ENCODE data around the gene MICAL3. TPM values are rescaled to one million over a fixed set of nuclear protein-coding genes. Genes with fewer than 3 reads are reported as not detected.
A peak's percentile ranks its signal among the peaks of the same experiment; 100 is the strongest.

MICAL3 gene
- polyA plus RNA-seq, 3 donors from 2014 or later = 1.1 to 2.3 TPM; not detected in 1

DNA sequence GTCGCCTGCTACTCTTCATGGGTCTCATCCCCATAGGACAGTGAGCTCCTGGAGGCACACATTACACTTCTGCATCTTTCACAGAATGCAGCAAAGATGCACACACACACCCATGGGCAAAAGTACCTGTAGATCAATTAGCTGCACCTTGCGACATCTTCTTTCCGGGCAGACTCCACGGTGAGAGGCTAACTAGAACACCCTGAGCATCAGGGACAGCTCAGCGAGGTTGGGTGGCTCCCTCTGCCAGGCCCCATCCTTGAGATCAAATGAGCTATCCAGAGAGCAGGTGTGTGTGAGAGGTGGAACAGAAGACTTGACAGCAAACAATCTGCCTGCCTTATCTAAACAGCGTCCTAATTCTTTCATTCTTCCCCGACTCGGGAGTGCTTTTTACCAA lies 154.0 kb downstream of the MICAL3 start:
- Mint-ChIP-seq H3K27ac (no peak overlapping the region), H3K4me3 (no peak overlapping the region), H3K27me3 (ENCODE audit: low read depth in 3 of 3) (peaks cover 0 to 6% (median 0%) of the 10 kb centered on the region in 3 donors), H3K9me3 (no peaks in the 10 kb centered on the region), H3K36me3 (peaks cover 0 to 8% (median 7%) of the 10 kb centered on the region in 3 donors), H3K4me1 (peaks cover 9 to 13% of the 10 kb centered on the region in 2 donors)
- DNase-seq = no peak

GRCh38 chr22:17869285-17870096 lies 154.9 kb downstream of the MICAL3 start:
- DNase-seq = no peak
- Mint-ChIP-seq H3K27ac (no peak overlapping the region), H3K4me1 (peaks cover 9 to 13% of the 10 kb centered on the region in 2 donors), H3K27me3 (ENCODE audit: low read depth in 3 of 3) (peaks cover 0 to 6% (median 0%) of the 10 kb centered on the region in 3 donors), H3K9me3 (no peaks in the 10 kb centered on the region), H3K4me3 (no peak overlapping the region), H3K36me3 (peaks cover 0 to 7% (median 5%) of the 10 kb centered on the region in 3 donors)

GRCh38 chr22:17868771-17869170 lies 155.6 kb downstream of the MICAL3 start:
- Mint-ChIP-seq H3K36me3 (peaks cover 4 to 12% (median 9%) of the 10 kb centered on the region in 3 donors), H3K4me1 (peaks cover 9 to 13% of the 10 kb centered on the region in 2 donors), H3K9me3 (no peaks in the 10 kb centered on the region), H3K27ac (no peak overlapping the region), H3K27me3 (ENCODE audit: low read depth in 3 of 3) (peaks cover 0 to 6% (median under 1%) of the 10 kb centered on the region in 3 donors), H3K4me3 (no peak overlapping the region)
- no peak for DNase-seq

DNA sequence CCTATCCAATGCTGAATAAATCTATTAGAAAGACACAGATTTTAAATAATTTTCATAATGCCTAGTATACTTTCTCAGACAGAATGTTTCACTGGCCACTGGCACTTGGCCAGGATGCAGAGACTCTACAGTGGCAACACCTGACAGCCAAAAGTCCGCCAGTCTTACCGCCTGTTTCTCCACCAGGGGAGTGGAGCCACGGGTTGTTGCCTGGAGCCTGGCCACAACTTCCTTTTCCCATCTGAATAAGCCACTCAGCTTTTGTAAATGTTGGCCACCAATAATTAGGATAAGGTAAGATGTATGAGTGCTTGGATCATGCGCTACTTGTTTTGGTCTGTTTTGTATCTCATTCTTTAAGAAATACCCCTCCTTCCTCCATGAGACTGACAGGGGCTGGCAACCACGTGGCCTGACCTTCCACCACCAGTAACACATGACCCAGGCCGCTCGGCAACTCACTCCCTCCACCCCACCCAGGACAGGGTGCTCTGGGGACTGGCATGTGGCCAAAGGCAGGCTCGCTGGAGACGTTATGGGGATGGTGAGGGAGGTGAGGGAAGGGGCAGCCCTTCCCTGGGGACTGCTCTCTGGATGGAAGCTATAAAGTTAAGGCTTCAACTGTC lies 157.1 kb downstream of the MICAL3 start:
- Mint-ChIP-seq H3K27ac (peak overlapping the region in 1 of 6 donors; percentile 69), H3K36me3 (peaks cover 4 to 16% (median 12%) of the 10 kb centered on the region in 3 donors), H3K4me1 (peaks cover 17 to 19% of the 10 kb centered on the region in 2 donors), H3K27me3 (ENCODE audit: low read depth in 3 of 3) (peaks cover 0 to 2% (median 2%) of the 10 kb centered on the region in 3 donors), H3K4me3 (no peak overlapping the region), H3K9me3 (no peaks in the 10 kb centered on the region)
- DNase-seq = no peak

GRCh38 chr22:17866621-17867020 lies 157.7 kb downstream of the MICAL3 start:
- H3K27ac Mint-ChIP-seq = no peak overlapping the region
- H3K4me1 Mint-ChIP-seq = peaks cover 17 to 19% of the 10 kb centered on the region in 2 donors
- no peak for DNase-seq
- no peak overlapping the region for H3K4me3 Mint-ChIP-seq
- peaks cover 0 to 2% (median 2%) of the 10 kb centered on the region in 3 donors for H3K27me3 Mint-ChIP-seq (ENCODE audit: low read depth in 3 of 3)
- H3K9me3 Mint-ChIP-seq = no peaks in the 10 kb centered on the region
- peaks cover 4 to 19% (median 12%) of the 10 kb centered on the region in 3 donors for H3K36me3 Mint-ChIP-seq

- H3K36me3 Mint-ChIP-seq = peaks cover 4 to 20% (median 12%) of the 10 kb centered on the region in 3 donors
- no peaks in the 10 kb centered on the region for H3K9me3 Mint-ChIP-seq
- H3K4me3 Mint-ChIP-seq = no peak overlapping the region
- peaks cover 17 to 19% of the 10 kb centered on the region in 2 donors for H3K4me1 Mint-ChIP-seq
- no peak overlapping the region for H3K27ac Mint-ChIP-seq
- DNase-seq = no peak
- peaks cover 0 to 2% (median 2%) of the 10 kb centered on the region in 3 donors for H3K27me3 Mint-ChIP-seq (ENCODE audit: low read depth in 3 of 3)
These were observed 158.2 kb downstream of the MICAL3 start for GRCh38 chr22:17866127-17866526.

- Mint-ChIP-seq H3K4me3 (no peak overlapping the region), H3K9me3 (no peaks in the 10 kb centered on the region), H3K27ac (no peak overlapping the region), H3K4me1 (peaks cover 17 to 19% of the 10 kb centered on the region in 2 donors), H3K36me3 (peaks cover 4 to 20% (median 12%) of the 10 kb centered on the region in 3 donors), H3K27me3 (ENCODE audit: low read depth in 3 of 3) (peaks cover 0 to 4% (median 2%) of the 10 kb centered on the region in 3 donors)
- no peak for DNase-seq
These were observed 158.9 kb downstream of the MICAL3 start for GRCh38 chr22:17865183-17866055.

- Mint-ChIP-seq H3K4me1 (peaks cover 17 to 19% of the 10 kb centered on the region in 2 donors), H3K36me3 (peaks cover 4 to 20% (median 9%) of the 10 kb centered on the region in 3 donors), H3K9me3 (no peaks in the 10 kb centered on the region), H3K27me3 (ENCODE audit: low read depth in 3 of 3) (peaks cover 0 to 4% (median 2%) of the 10 kb centered on the region in 3 donors), H3K27ac (peak overlapping the region in 1 of 6 donors; percentile 57), H3K4me3 (no peak overlapping the region)
- DNase-seq = no peak
These were observed 159.8 kb downstream of the MICAL3 start for GRCh38 chr22:17864398-17865182.

GRCh38 chr22:17862646-17863181 lies 161.6 kb downstream of the MICAL3 start:
- Mint-ChIP-seq H3K27me3 (ENCODE audit: low read depth in 3 of 3) (peaks cover 0 to 4% (median 2%) of the 10 kb centered on the region in 3 donors), H3K36me3 (peaks cover 4 to 15% (median 9%) of the 10 kb centered on the region in 3 donors), H3K4me3 (peak overlapping the region in 1 of 5 donors; percentile 30), H3K9me3 (no peaks in the 10 kb centered on the region), H3K4me1 (peaks cover 16% of the 10 kb centered on the region in 2 donors), H3K27ac (peak overlapping the region in 1 of 6 donors; percentile 77)
- DNase-seq = no peak

GRCh38 chr22:17861909-17862308 lies 162.5 kb downstream of the MICAL3 start:
- Mint-ChIP-seq H3K4me1 (peaks cover 8% of the 10 kb centered on the region in 2 donors), H3K4me3 (no peak overlapping the region), H3K36me3 (peaks cover 4 to 15% (median 14%) of the 10 kb centered on the region in 3 donors), H3K27me3 (ENCODE audit: low read depth in 3 of 3) (peaks cover 0 to 2% (median 1%) of the 10 kb centered on the region in 3 donors), H3K27ac (no peak overlapping the region), H3K9me3 (no peaks in the 10 kb centered on the region)
- DNase-seq = no peak

- H3K27ac Mint-ChIP-seq = no peak overlapping the region
- H3K9me3 Mint-ChIP-seq = no peaks in the 10 kb centered on the region
- peaks cover 0 to 2% (median 1%) of the 10 kb centered on the region in 3 donors for H3K27me3 Mint-ChIP-seq (ENCODE audit: low read depth in 3 of 3)
- H3K4me3 Mint-ChIP-seq = no peak overlapping the region
- H3K4me1 Mint-ChIP-seq = peaks cover 6 to 8% of the 10 kb centered on the region in 2 donors
- no peak for DNase-seq
- H3K36me3 Mint-ChIP-seq = peaks cover 4 to 15% (median 14%) of the 10 kb centered on the region in 3 donors
These were observed 164.0 kb downstream of the MICAL3 start for GRCh38 chr22:17860220-17860965.

DNA sequence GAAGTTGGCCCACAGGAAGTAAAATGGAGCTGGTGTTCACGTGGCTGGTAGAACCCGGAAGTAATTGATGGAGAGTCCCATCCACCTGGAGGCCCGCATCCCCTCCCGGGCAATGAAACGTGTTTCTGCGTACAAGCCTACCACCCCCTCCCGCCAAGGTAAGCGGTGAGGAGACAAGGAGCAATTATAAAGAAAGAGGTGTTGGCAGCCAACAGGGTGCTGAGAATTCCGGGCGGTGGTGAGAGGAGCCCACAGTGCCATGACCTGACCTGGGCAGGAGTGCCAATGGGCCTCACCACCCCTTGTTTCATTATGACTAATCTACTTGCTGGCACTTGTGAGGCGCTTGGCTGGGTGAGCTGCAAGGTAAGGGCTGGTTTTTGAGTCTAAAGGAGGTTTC lies 166.3 kb downstream of the MICAL3 start:
- H3K4me3 Mint-ChIP-seq = no peak overlapping the region
- no peak for DNase-seq

More for the DNA sequence above, 166.3 kb downstream of the MICAL3 start:
- peaks cover 0 to 1% (median 0%) of the 10 kb centered on the region in 3 donors for H3K27me3 Mint-ChIP-seq (ENCODE audit: low read depth in 3 of 3)
- H3K4me1 Mint-ChIP-seq = peaks cover 5% of the 10 kb centered on the region in 2 donors
- H3K9me3 Mint-ChIP-seq = no peaks in the 10 kb centered on the region
- H3K36me3 Mint-ChIP-seq = peaks cover 0 to 12% (median 4%) of the 10 kb centered on the region in 3 donors
- H3K27ac Mint-ChIP-seq = no peak overlapping the region
